ENCODE measurements around the gene ZNF689.
"Not testable (repeated sequence)": the region's sequence is repeated elsewhere in the genome, so short reads cannot be mapped to it uniquely, and the experiment has no call there.

GRCh38 chr16:30637139-30637538 lies 26.9 kb upstream of the ZNF689 start:
- not testable (repeated sequence) for TF ChIP-seq NFRKB (IDR thresholded peaks at IDR 0.05); TARDBP (IDR thresholded peaks at IDR 0.05); ARNT (IDR thresholded peaks at IDR 0.05); L3MBTL2 (conservative IDR thresholded peaks at IDR 0.05); FOXA1 (IDR thresholded peaks at IDR 0.05); HDGF (IDR thresholded peaks at IDR 0.05; ENCODE audit: borderline replicate concordance); SP1 (IDR thresholded peaks at IDR 0.05)
- TF ChIP-seq ZNF384 (IDR thresholded peaks at IDR 0.05), result peak; percentile 52; the same call in 1 of the 2 replicates

All from HEK293T (cell line).